GM18517 (cell line): Measurements from ENCODE around the gene DRAM1.
A peak's percentile ranks its signal among the peaks of the same experiment; 100 is the strongest.
"Not testable (repeated sequence)": the region's sequence is repeated elsewhere in the genome, so short reads cannot be mapped to it uniquely, and the experiment has no call there.

Experiments
- ATAC-seq: cut with Tn5 transposase; IDR thresholded peaks from one replicate; pipeline ENCODE4 v1.9.1; 2021; ENCODE audit warnings: mild to moderate bottlenecking, moderate library complexity; ENCODE audit not compliant: unreplicated experiment

The DRAM1 gene

DNA sequence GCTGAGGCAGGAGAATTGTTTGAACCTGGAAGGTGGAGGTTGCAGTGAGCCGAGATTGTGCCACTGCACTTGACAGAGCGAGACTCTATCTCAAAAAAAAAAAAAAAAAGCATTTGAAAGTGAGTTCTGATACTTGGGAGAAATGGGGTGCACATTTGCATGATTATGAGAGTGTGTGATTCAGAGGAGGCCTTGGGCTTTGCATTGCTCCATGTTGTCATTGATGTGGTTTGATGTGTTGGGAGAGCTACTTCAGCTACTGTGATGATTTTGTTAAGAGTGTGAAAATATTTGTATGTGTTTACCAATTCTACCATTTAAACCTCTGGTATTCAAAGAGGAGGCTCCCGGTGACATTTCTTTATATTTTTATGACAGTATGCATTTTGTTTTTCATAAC is 24.4 kb downstream of the DRAM1 start:
- no peak for ATAC-seq

DNA sequence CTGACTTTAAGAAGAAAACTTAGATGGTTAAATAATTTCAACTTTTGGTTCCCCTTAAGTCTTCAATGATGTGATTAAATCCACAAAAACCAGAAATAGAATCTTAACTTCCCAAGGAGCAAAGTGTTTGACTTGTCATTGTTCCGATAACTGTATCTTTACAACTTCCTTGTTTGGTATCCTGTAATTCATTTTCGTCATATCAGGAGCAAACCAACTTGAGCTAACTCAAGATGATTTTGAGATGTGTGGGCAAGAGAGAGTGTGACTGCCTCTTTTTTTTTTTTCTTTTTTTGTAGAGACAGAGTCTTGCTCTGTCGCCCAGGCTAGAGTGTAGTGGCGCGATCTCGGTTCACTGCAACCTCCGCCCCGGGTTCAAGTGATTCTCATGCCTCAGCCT is 25.3 kb downstream of the DRAM1 start:
- ATAC-seq, result no peak

DNA sequence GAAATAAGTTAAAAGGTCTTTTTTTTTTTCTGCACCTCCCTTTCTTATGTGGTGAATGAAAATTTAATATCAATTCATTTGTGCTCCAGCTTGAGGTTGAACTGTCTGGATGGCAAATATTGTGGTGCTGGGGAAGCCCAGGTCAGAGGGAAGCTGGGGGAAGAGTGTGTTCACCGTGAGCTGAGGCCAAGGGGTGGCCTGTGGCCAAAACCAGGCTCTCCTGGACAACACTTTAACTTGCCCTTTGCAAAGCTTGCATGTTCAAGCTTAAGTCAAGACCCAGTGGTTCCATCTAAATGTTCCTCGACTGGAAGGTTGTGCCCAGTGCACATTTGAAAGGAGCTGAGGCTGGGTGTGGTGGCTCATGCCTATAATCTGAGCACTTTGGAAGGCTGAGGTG is 28.8 kb downstream of the DRAM1 start:
- no peak for ATAC-seq

DNA sequence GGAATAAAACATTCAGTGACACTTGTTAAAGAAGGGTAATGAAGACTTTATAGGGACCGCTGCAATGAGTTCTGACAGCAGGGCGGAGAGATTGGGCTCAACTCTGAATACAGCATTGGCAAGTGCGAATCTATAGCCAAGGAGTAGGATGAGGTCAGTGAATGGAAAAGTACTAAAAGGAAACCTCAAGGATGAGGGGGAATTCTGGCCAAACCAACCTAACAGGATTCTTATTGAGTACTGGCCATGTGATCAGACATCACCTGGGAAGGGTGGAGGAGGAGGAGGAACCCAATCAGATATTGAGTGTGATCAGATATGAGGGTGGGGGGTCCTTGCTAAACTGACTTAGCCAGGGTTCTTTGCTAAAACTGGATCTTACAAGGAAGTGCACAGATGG is 31.0 kb downstream of the DRAM1 start:
- ATAC-seq, result no peak

DNA sequence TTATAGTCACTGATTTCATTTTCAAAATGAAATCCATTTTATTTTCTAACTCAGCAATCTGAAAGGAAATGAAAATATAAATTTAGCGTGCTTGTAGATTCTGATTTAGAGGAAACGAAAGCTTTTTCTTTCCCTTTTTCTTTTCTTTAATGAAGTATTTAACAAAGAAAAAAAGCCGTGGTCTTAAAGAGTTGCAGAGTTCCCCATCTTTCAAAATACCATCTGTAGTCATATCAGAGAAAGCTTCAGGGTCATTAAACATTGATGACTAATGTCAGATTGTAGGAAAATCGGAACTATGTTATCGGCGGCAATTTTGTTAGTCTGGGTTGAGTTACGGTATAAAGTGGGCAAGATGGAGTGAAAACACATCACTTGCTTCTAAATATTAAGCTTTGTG is 32.3 kb downstream of the DRAM1 start:
- ATAC-seq, result no peak

DNA sequence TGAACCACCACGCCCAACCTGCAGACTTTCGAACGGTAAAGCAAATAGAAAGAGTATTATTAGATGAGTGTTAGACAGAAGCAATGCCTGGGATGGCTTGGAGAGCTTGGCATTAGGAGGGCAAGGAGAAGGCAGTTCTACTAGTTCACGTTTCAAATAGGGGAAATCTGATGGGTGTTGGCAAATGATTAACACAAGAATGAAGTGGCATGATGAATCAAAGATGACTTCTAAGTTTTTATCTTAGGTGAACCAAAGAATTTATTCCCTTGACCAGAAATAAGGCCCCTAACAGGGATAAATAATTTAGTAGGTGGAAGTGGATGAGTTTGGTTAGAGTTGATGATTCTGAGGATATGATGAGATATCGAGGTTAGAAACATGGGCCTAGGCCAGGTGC is 38.5 kb downstream of the DRAM1 start:
- ATAC-seq, result no peak

DNA sequence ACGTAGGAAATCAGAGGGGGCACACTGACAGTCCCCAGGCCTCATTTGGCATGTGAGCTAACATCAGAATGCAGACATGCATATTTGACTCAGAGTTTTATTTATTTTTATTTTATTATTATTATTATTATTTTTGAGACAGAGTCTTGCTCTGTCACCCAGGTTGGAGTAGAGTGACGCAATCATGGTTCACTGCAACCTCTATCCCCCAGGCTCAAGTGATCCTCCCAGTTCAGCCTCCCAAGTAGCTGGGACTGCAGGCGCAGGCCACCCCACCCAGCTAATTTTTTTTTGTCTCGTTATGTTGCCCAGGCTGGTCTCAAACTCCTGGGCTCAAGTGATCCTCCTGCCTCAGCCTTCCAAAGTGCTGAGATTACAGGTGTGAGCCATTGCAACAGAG is 41.4 kb downstream of the DRAM1 start:
- not testable (repeated sequence) for ATAC-seq

DNA sequence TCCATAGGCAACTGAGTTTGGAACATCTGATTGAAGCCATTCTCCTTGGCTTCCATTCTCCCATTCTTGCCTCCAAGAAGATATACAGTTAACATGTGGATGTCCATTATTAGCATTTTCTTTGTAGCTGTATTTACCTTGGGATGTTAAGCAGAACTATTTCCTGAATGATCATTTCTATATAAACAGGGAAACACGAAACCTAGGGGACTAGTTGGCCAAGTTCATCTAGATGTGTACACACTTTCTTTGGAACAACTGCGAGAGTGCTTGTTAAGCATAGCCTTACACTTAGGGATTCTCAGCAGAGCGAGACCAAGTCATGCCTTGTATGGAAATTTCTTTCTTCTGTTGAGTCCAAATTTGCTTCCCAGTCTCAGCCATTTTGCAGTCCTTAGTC is 42.1 kb downstream of the DRAM1 start:
- no peak for ATAC-seq

DNA sequence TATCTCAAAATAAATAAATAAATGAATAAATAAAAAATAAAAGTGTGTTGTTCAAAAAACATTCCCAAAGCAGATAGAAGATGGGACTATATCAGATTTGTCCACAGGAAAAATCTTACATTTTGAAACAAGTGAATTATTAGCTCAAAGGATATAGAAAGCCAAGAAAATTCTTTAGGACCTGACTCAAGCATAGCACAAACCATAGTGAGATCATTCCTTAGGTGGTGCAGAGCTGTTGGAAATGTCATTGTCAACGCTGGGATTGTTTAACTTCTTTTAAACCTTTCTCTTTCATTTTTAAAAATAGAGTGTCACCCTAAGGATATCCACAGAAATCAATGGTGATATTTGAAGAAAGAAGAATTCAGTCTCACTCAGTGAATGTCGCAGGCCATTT is 43.5 kb downstream of the DRAM1 start:
- ATAC-seq, result no peak

DNA sequence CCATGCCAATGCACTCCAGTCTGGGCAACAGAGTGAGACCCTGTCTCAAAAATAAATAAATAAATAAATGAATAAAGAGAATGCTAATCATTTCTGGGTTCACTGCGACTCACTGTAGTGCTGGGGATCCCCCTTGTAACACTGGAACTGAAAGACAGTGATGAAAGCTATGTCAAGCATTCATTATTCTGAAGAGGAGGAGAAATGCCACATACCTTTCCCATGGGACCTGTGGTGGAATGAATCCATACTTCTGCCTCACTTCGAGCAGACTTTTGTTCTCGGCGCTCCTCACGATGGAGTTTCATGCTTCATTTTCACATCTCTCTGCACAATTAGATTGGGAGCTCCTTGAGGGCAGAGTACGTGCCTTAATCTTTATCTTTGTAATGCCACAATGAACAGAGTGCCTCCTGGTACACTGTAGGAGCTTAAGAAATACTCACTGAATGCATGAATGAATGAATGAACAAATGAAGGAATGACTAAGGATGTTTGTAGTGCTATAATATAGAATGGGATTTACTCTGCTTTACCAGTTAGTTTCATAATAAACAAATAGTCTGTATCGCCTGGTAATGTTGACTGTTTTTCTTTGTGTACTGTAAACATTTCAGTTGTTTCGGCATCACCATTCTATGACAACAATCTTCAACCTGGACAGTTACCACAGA is 45.8 kb downstream of the DRAM1 start:
- ATAC-seq, result no peak

DNA sequence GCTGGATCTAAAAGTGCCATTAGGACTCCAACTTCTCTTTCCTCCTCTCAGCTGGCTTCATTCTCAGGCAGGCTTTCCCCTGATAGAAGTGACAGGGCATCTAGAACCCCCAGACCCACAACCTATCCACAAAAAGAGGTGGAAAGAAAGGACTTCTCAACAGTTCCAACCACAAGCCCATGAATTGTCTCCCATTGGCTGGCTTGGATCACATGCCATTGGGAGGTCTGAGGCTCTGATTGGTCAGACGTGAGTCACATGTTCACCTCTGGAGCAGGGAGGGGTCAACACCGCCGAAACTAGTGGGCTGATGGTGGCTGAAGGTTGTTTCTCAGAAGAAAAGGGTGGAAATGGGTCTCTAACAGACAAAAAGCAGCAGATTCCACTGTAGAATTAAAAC is 47.2 kb downstream of the DRAM1 start:
- no peak for ATAC-seq

DNA sequence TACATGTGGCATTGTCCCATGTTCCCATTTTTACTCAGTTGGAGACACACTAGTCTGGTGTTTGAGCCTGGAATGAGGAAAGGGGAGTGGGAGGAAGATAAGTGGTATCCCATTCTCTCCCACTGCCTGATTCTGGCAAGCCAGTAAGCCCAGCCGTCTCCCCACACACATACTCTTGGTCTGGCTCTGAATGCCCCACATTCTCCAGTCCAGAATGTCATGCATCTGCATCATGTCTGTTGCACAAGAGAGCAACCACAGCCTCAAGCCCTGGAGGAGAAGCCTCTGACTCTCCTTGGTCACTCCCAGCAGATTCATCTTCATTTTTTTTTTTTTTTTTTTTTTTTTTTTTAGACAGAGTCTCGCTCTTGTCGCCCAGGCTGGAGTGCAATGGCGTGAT is 48.0 kb downstream of the DRAM1 start:
- no peak for ATAC-seq

DNA sequence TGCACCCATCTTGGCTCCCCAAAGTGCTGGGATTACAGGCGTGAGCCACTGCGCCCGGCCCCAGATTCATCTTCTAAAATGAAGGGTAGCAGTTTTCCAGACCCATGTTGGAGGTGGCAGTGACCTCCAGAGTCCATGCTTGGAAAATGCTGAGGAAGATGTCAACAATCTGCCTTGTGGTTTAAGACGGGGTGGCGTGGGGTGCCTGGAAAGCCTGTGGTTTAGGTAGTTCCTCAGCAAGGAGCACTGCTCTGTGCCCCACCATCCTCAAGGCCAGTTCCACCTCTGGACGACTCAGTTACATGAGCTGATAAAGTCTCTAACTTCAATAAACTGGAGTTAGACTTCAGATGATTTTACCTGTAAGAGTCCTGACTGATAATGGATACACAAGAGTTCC is 48.6 kb downstream of the DRAM1 start:
- no peak for ATAC-seq

DNA sequence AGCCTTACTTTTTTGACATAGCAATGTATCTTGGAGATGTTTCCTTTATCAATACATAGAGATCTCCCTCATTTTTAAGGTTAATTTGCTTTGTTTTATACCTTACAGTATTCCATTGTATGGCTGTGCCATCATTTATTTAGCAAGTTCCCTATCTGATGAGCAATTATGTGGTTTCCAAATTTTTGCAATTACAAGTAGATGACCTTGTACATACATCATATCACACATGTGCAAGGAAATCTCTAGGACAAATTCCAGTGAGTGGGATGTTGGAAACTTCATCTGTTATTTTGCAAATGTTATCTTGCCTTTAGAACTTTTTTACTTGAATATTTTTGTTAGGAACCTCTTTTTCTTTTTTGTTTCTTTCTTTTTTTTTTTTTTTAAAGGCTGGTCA is 49.7 kb downstream of the DRAM1 start:
- ATAC-seq, result no peak

DNA sequence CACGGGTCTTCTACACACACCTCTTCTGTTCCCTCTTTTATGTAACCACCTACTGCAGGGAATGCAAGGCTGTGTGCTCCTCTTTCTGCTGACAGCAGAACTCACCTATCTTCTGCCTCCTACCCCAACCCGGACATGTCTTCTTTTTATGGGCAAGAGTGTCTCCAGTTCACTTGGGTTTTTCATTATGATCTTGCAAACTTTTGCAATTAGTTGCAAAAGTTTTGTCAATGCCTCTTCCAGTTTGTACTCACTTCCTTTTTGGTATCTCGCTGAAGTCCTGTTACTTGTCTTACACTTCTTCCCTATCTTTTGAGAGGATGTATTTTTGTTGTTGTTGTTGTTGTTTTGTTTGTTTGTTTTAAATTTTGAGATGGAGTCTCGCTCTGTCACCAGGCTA is 50.6 kb downstream of the DRAM1 start:
- no peak for ATAC-seq

DNA sequence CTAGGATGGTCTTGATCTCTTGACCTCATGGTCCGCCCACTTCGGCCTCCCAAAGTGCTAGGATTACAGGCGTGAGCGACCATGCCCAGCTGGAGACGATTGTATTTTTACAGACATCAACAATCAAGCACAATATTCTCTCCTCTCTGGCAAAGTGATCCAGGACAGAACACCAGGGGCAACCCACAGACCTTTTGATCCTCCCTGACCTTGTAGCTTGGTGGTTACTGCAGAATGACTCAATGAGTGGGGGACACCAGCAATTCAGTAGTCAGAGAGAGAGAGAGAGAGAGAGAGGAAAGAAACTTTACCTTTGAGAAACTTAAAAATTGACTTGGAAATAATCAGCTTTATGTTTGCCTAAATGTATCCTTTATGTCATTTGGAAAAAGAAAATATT is 51.2 kb downstream of the DRAM1 start:
- ATAC-seq, result no peak

DNA sequence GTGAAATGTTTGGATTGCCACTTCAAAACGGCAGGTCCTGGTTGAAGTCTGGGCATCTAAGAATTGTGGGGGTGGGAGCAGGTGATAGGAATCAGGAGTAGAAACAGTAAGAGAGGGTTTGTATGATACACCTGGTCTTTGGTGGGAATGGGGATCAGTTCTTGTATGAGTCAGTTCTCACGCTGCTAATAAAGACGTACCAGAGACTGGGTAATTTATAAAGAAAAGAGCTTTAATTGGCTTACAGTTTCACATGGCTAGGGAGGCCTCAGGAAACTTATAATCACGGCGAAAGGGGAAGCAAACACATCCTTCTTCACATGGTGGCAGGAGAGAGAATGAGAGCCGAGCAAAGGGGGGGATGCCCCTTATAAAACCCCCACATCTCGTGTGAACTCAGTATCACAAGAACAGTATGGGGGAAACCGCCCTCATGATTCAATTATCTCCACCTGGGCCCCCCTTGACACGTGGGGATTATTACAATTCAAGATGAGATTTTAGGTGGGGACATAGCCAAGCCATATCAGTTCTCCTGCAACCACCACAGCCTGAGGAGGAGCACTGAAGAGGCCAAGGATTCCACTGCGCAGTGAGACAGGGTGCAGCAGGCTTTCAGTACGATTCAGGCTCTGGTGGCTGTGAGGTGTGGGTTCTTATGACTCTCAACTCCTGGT is 52.1 kb downstream of the DRAM1 start:
- no peak for ATAC-seq

DNA sequence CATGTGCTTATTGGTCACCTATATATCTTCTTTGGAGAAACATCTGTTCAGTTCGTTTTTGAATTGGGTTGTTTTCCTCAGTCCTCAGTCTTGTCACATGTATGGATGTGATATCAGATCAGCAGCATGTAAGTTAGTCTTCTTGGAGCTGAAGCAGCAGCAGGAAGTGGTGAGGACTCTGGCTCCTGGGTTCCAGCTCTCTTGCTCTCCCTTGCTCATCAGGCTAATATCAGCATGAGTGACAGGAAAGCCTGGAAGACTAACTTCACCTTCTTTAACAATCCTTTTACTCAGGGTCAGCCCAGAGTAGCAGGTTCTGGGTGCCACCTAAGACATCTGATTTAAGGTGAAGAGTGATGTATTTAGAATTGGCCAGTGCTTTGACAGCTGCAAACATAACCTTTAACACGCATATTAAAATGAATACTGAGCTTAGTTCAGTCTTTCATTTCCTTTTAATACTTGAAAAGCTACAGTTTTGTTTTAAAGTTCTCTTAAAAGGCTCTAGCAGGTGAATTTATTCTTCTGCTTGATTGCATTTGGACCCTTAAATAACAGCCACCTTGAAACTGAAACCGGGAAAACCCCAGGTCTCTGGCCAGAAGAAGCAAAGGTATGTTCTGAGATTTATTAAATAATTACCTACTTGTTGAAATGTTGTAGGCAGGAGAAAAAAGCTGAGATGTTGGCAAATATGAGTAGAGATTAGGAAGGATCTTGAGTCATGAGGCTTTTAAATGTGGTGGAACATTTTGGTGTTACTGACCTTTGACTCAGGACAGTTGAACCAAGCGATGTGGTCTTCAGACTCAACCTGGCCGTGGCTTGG is 54.3 kb downstream of the DRAM1 start:
- ATAC-seq, result peak; percentile 65

DNA sequence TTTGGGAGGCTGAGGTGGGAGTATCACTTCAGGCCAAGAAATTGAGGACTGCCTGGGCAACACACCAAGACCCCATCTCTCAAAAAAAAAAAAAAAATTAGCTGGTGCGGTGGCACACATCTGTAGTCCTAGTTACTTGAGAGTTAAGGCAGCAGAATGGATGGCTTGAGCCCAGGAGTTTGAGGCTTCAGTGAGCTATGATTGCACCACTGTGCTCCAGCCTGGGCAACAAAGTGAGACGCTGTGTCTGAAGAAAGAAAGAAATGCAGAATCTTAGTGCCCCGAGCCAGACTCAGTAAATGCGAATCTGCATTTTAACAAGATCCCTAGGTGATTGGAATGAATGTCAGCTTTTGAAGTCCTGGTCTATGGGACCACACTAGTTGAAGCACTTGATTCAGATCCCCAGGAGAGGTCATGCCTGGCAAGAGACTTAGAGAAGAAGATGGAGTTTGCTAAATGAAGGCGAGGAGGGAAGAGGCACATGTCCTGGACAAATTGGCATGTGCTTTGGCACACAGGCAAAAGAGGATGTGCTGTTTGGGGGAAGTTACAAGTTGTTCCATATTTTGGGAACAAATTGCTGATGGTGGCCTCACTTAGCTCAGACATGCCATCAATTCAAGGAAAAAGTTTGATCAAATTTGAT is 56.6 kb downstream of the DRAM1 start:
- ATAC-seq, result no peak

DNA sequence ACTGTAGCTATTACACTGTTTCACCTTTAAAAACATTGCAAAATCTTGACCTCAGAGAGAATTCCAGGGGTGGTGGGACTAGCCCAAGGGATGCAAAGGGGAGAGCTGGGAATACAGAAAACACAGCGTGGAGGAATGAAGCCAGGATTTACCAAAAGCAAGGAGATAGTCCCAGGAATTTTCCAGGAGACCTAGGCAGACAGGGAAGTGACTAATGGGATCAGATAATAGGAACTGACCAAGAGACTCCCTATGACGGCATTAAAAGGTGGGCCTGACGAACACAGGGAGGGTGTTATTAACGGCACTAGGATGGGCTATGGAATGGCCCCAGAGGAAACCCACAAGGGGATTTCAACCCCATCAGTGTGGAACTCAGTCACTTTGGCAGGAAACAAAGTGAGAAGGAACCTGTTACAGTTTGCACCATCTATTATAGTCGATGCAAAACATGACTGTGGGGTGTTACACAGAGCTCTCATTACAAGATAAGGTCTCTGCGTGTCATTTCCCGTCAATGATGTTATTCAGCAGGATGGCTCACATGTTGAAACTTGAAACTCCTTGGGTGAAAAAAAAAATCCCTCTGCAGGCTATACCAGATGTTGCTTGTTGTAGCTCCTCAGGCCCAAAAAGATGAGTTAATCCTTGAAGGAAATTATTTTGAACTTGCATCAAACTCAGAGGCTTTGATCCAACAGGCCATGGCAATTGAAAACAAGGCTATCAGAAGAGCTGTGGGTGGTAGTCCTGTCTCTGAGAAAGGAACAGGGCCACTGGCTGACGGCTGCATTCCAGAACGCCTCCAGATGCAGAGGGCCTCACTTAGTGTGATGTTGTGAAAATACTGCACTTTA is 58.7 kb downstream of the DRAM1 start:
- ATAC-seq, result peak; percentile 69

DNA sequence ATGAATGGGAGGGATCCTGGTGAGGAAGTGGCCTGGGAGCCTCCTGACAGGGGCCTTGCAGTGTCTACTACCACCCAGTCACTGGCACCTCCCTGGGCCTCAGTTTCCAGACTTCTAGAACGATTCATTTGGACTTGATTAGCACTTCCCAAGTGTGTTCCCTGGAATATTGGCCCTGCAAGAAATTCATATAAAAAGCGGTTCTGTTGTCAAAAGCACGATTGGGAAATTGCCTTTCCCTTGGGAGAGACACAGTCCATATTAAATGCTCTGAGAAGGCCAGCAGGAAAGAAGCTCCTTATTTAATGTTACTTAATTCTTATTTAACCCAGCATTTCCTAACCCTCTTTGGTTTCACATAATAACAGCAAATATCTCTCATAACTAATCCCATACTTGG is 61.9 kb downstream of the DRAM1 start:
- no peak for ATAC-seq
